OCI-LY3 (cell line): ENCODE results near the gene CDHR2.

ENCODE experiments used
- H2AFZ ChIP-seq: fragments of 200-600, 300-600 bp; shearing (Covaris generic); 2 replicates; pipeline ENCODE4 v1.6.0; 2014; ENCODE audit warnings: antibody characterized with exemption, low read depth, low read length
- H3K27ac ChIP-seq: fragments of 200-600, 300-600 bp; sonication (generic); 2 replicates; pipeline ENCODE4 v1.5.1; 2014; ENCODE audit warnings: mild to moderate bottlenecking, low read length, moderate library complexity, mixed read lengths
- H3K27me3 ChIP-seq: fragments of 200-600, 300-600 bp; sonication (generic); 2 replicates; pipeline ENCODE4 v1.6.1; 2014; ENCODE audit warnings: low read depth, low read length, mixed read lengths
- H3K36me3 ChIP-seq: fragments of 200-600, 300-600 bp; sonication (generic); replicated peaks from 2 replicates; pipeline ENCODE3; 2014; ENCODE audit warnings: low read depth, low read length, mixed read lengths
- H3K4me1 ChIP-seq: fragments of 300-600, 200-600 bp; sonication (generic); 2 replicates; pipeline ENCODE4 v1.6.1; 2014; ENCODE audit warnings: low read length, mixed read lengths
- H3K4me2 ChIP-seq: fragments of 200-600, 300-600 bp; sonication (generic); 2 replicates; pipeline ENCODE4 v1.6.1; 2014; ENCODE audit warnings: low read length, mixed read lengths
- H3K4me3 ChIP-seq: fragments of 300-600, 200-600 bp; sonication (generic); 2 replicates; pipeline ENCODE4 v1.5.1; 2014; ENCODE audit warnings: antibody characterized with exemption, mild to moderate bottlenecking, low read length, moderate library complexity
- H3K79me2 ChIP-seq: fragments of 300-600, 200-600 bp; shearing (Covaris generic); 2 replicates; pipeline ENCODE4 v1.6.1; 2014; ENCODE audit warnings: mild to moderate bottlenecking, low read length, mixed read lengths
- H3K9ac ChIP-seq: fragments of 300-600, 200-600 bp; shearing (Covaris generic); 2 replicates; pipeline ENCODE4 v1.6.0; 2014; ENCODE audit warnings: mild to moderate bottlenecking, low read length, moderate library complexity
- H3K9me3 ChIP-seq: fragments of 200-600, 300-600 bp; shearing (Covaris generic); 2 replicates; pipeline ENCODE4 v1.6.1; 2014; ENCODE audit warnings: low read length, mixed read lengths; ENCODE audit not compliant: insufficient read depth
- H4K20me1 ChIP-seq: fragments of 200-600, 300-600 bp; sonication (generic); 2 replicates; pipeline ENCODE4 v1.6.1; 2016; ENCODE audit warnings: low read length, mixed read lengths; ENCODE audit not compliant: insufficient read depth
- CTCF ChIP-seq: fragments of 200-600, 300-600 bp; sonication (generic); IDR thresholded peaks from 2 replicates; pipeline ENCODE4 v1.5.1; 2014; ENCODE audit warnings: antibody characterized with exemption, low read length, low read depth
- EZH2phosphoT487 ChIP-seq: fragments of 200-600 bp; shearing (Covaris generic); IDR thresholded peaks from 2 replicates; pipeline ENCODE4 v1.6.1; 2018; ENCODE audit warnings: antibody characterized with exemption, mixed run types, low read depth

The CDHR2 gene

GRCh38 chr5:176614805-176615478, 65.8 kb downstream of the CDHR2 start:
- H3K9ac ChIP-seq = no peak overlapping the region
- no peak overlapping the region for H3K4me2 ChIP-seq
- TF ChIP-seq CTCF = no peak
- H3K36me3 ChIP-seq = no peaks in the 10 kb centered on the region
- no peaks in the 10 kb centered on the region for H3K9me3 ChIP-seq
- H3K79me2 ChIP-seq = no peaks in the 10 kb centered on the region
- no peak overlapping the region for H2AFZ ChIP-seq
- no peaks in the 10 kb centered on the region for H3K4me1 ChIP-seq
- H3K4me3 ChIP-seq = no peak overlapping the region
- H3K27me3 ChIP-seq = peaks cover 10% of the 10 kb centered on the region; the same call in 1 of the 2 replicates
- H4K20me1 ChIP-seq = no peaks in the 10 kb centered on the region
- H3K27ac ChIP-seq = no peak overlapping the region

- Histone ChIP-seq H3K4me1 (no peaks in the 10 kb centered on the region), H4K20me1 (no peaks in the 10 kb centered on the region), H3K36me3 (no peaks in the 10 kb centered on the region), H3K9me3 (no peaks in the 10 kb centered on the region), H3K27me3 (peaks cover 8% of the 10 kb centered on the region; the same call in 1 of the 2 replicates), H3K9ac (no peak overlapping the region), H2AFZ (no peak overlapping the region), H3K27ac (no peak overlapping the region), H3K79me2 (no peaks in the 10 kb centered on the region), H3K4me3 (no peak overlapping the region), H3K4me2 (no peak overlapping the region)
- no peak for TF ChIP-seq CTCF
- no peak for TF ChIP-seq EZH2phosphoT487
These were observed 67.4 kb downstream of the CDHR2 start for GRCh38 chr5:176616511-176616910.

DNA sequence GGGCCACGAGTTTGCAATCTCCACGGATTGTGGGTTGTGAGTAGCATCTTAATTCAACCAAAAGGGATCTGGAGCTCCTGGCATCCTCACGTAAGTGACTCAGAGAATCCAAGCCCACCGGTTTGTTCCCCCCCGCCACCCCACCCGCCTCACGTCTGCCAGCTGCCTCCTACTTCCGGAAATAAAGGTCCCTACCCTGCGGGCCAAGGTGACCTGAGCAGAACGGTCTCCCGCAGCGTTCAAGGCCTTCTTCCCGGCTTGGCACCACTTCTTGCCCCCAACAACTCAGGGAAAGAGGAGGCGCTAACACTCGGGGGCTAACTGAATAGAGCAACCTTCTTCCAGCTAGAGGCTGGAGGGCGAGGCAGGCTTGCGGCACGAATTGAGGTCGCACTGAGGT, 69.6 kb downstream of the CDHR2 start:
- Histone ChIP-seq H3K9ac (no peak overlapping the region), H3K4me2 (no peak overlapping the region), H4K20me1 (no peaks in the 10 kb centered on the region), H3K4me3 (no peak overlapping the region), H3K79me2 (no peaks in the 10 kb centered on the region), H3K4me1 (no peaks in the 10 kb centered on the region), H3K9me3 (no peaks in the 10 kb centered on the region), H3K36me3 (no peaks in the 10 kb centered on the region), H3K27ac (no peak overlapping the region), H2AFZ (no peak overlapping the region), H3K27me3 (peaks cover 2% of the 10 kb centered on the region; the same call in 1 of the 2 replicates)
- TF ChIP-seq EZH2phosphoT487 (no peak), CTCF (no peak)

- Histone ChIP-seq H3K4me1 (no peaks in the 10 kb centered on the region), H3K9ac (no peak overlapping the region), H3K4me2 (no peak overlapping the region), H3K27me3 (peaks cover 5% of the 10 kb centered on the region; the same call in 1 of the 2 replicates), H3K27ac (no peak overlapping the region), H3K79me2 (no peaks in the 10 kb centered on the region), H2AFZ (no peak overlapping the region), H4K20me1 (no peaks in the 10 kb centered on the region), H3K9me3 (no peaks in the 10 kb centered on the region), H3K4me3 (no peak overlapping the region), H3K36me3 (no peaks in the 10 kb centered on the region)
- TF ChIP-seq EZH2phosphoT487 (no peak), CTCF (no peak)
These were observed 70.0 kb downstream of the CDHR2 start for GRCh38 chr5:176619203-176619568.
